SU-DHL-6 (cell line): ENCODE measurements around the gene PALLD.

Experiments used
- CTCF ChIP-seq: fragments of 200-600 bp; sonication (generic); IDR thresholded peaks from one replicate; pipeline ENCODE4 v1.5.1; 2017; ENCODE audit warnings: antibody characterized with exemption, mild to moderate bottlenecking, low read length, moderate library complexity; ENCODE audit not compliant: insufficient read depth, poor library complexity, severe bottlenecking
- EZH2phosphoT487 ChIP-seq: fragments of 200-600 bp; sonication (generic), shearing (Covaris generic); conservative IDR thresholded peaks from 2 replicates; pipeline ENCODE4 v1.6.1; 2018; ENCODE audit warnings: mild to moderate bottlenecking, antibody characterized with exemption, low read length, moderate library complexity, mixed read lengths

GRCh38 chr4:168831919-168832762, 335.3 kb downstream of the PALLD start:
- no peak for TF ChIP-seq CTCF
- TF ChIP-seq EZH2phosphoT487, result no peak
